SK-N-SH (cell line): ENCODE data around the gene AMACR. TPM values are rescaled to one million over a fixed set of nuclear protein-coding genes. Genes with fewer than 3 reads are reported as not detected.

Source experiments
- CTCF ChIA-PET: fragments of 300-600, 350-600 bp; formaldehyde crosslinking; extraction: SDS; loops from one replicate; lab custom pipeline; 2021; lab: Yijun Ruan, JAX
- POLR2A ChIA-PET: fragments of 350-600 bp; sonication (Branson Sonifier 250); formaldehyde crosslinking; extraction: SDS; loops from one replicate; lab custom pipeline; 2020; ENCODE audit warnings: antibody characterized with exemption, inconsistent platforms; lab: Yijun Ruan, JAX
- DNase-seq: peaks from one replicate; pipeline ENCODE4 v3.0.0; 2012
- H2AFZ ChIP-seq: fragments of 200-600 bp; sonication (generic); 2 replicates; pipeline ENCODE4 v1.8.1; 2016; ENCODE audit warnings: antibody characterized with exemption, mild to moderate bottlenecking, low read depth
- H3F3A ChIP-seq: fragments of 200-600 bp; sonication (generic); replicated peaks from 2 replicates; pipeline ENCODE3; 2016; ENCODE audit warnings: antibody characterized with exemption, mild to moderate bottlenecking; ENCODE audit not compliant: insufficient read depth
- H3K27ac ChIP-seq, 2 experiments: fragments of 200-500 bp in 1 of 2; fragments of 200-600 bp in 1 of 2; sonication (Bioruptor generic) in 1 of 2; sonication (generic), shearing (Covaris generic) in 1 of 2; 2 replicates each; pipeline versions ENCODE4 v1.5.1 to v1.6.1; 2014 to 2016; ENCODE audit warnings: low read depth in 2 of 2, inconsistent platforms in 1 of 2, low read length in 1 of 2, mild to moderate bottlenecking in 1 of 2, mixed read lengths in 1 of 2
- H3K27me3 ChIP-seq: fragments of 200-600 bp; sonication (generic), shearing (Covaris generic); 2 replicates; pipeline ENCODE4 v1.6.1; 2016; ENCODE audit warnings: mixed run types; ENCODE audit not compliant: insufficient read depth
- H3K36me3 ChIP-seq, 2 experiments: fragments of 200-500 bp in 1 of 2; fragments of 200-600 bp in 1 of 2; sonication (Bioruptor generic) in 1 of 2; sonication (generic) in 1 of 2; replicated peaks in 1 of 2; 2 replicates each; pipeline versions ENCODE3 to v1.5.1; 2014 to 2016; ENCODE audit warnings: low read length in 1 of 2, mild to moderate bottlenecking in 1 of 2; ENCODE audit not compliant: insufficient read depth in 2 of 2, control insufficient read depth in 1 of 2
- H3K4me1 ChIP-seq, 2 experiments: fragments of 200-500 bp in 1 of 2; fragments of 200-600 bp in 1 of 2; sonication (Bioruptor generic) in 1 of 2; sonication (generic), shearing (Covaris generic) in 1 of 2; 2 replicates each; pipeline versions ENCODE4 v1.5.1 to v1.6.1; 2014 to 2016; ENCODE audit warnings: low read depth in 1 of 2, low read length in 1 of 2, mixed run types in 1 of 2; ENCODE audit not compliant: insufficient read depth in 2 of 2, control insufficient read depth in 1 of 2
- H3K4me2 ChIP-seq: fragments of 200-600 bp; sonication (generic), shearing (Covaris generic); 2 replicates; pipeline ENCODE4 v1.6.1; 2017; ENCODE audit warnings: mixed run types
- H3K4me3 ChIP-seq, 2 experiments: fragments of 200-500 bp in 1 of 2; fragments of 200-600 bp in 1 of 2; sonication (Bioruptor generic) in 1 of 2; sonication (generic), shearing (Covaris generic) in 1 of 2; 2 replicates each; pipeline versions ENCODE4 v1.5.1 to v1.8.1; 2014 to 2016; ENCODE audit warnings: low read depth in 2 of 2, inconsistent platforms in 1 of 2, low read length in 1 of 2, mild to moderate bottlenecking in 1 of 2, mixed read lengths in 1 of 2, moderate library complexity in 1 of 2
- H3K79me2 ChIP-seq: fragments of 200-600 bp; sonication (generic); 2 replicates; pipeline ENCODE4 v1.8.1; 2017; ENCODE audit warnings: mild to moderate bottlenecking; ENCODE audit not compliant: insufficient read depth
- H3K9ac ChIP-seq: fragments of 200-600 bp; sonication (generic); 2 replicates; pipeline ENCODE4 v1.6.1; 2017; ENCODE audit warnings: mixed run types
- H3K9me2 ChIP-seq: fragments of 200-600 bp; sonication (generic); 2 replicates; pipeline ENCODE4 v1.6.1; 2017; ENCODE audit warnings: mixed run types
- H3K9me3 ChIP-seq: fragments of 200-600 bp; sonication (generic); 2 replicates; pipeline ENCODE4 v1.6.1; 2017; ENCODE audit warnings: mixed run types, mild to moderate bottlenecking, moderate library complexity
- H4K20me1 ChIP-seq: fragments of 200-600 bp; sonication (generic); 2 replicates; pipeline ENCODE4 v1.6.1; 2017; ENCODE audit warnings: mild to moderate bottlenecking, mixed run types; ENCODE audit not compliant: insufficient read depth
- CHD2 ChIP-seq: fragments of 150-350 bp; IDR thresholded peaks from 2 replicates; pipeline ENCODE4 v1.6.1; 2018; ENCODE audit warnings: low read length; ENCODE audit not compliant: partially characterized antibody
- ELF1 ChIP-seq: IDR thresholded peaks from 2 replicates; pipeline ENCODE4 v1.4.0; 2012
- FOSL2 ChIP-seq: IDR thresholded peaks from 2 replicates; pipeline ENCODE4 v1.4.0; 2012; ENCODE audit warnings: low read depth, mild to moderate bottlenecking, moderate library complexity, borderline replicate concordance
- FOXJ3 ChIP-seq: sonication (generic); formaldehyde crosslinking; IDR thresholded peaks from 2 replicates; pipeline ENCODE4 v1.5.1; 2020; ENCODE audit warnings: mild to moderate bottlenecking, missing genetic modification reagents
- GABPA ChIP-seq: IDR thresholded peaks from 2 replicates; pipeline ENCODE4 v1.4.0; 2012; ENCODE audit warnings: low read depth, mild to moderate bottlenecking
- GATA2 ChIP-seq: sonication (generic); formaldehyde crosslinking; IDR thresholded peaks from 2 replicates; pipeline ENCODE4 v1.5.0; 2020; ENCODE audit warnings: mild to moderate bottlenecking, missing genetic modification reagents
- MEF2A ChIP-seq: IDR thresholded peaks from 2 replicates; pipeline ENCODE4 v1.4.0; 2012; ENCODE audit warnings: low read depth, borderline replicate concordance
- MXI1 ChIP-seq: IDR thresholded peaks from 2 replicates; pipeline ENCODE4 v1.6.1; 2012; ENCODE audit warnings: mild to moderate bottlenecking, low read depth, low read length, improper control_type of control experiment
- NFIC ChIP-seq: IDR thresholded peaks from 2 replicates; pipeline ENCODE4 v1.4.0; 2012; ENCODE audit warnings: borderline replicate concordance
- POLR2AphosphoS5 ChIP-seq: IDR thresholded peaks from 2 replicates; pipeline ENCODE4 v1.6.1; 2012; ENCODE audit warnings: low read depth, low read length
- RAD21 ChIP-seq: IDR thresholded peaks from 2 replicates; pipeline ENCODE4 v1.6.1; 2012; ENCODE audit warnings: mild to moderate bottlenecking, low read length
- RCOR1 ChIP-seq: fragments of 150-350 bp; IDR thresholded peaks from 2 replicates; pipeline ENCODE4 v1.6.1; 2017; ENCODE audit warnings: antibody characterized with exemption, low read length
- RFX5 ChIP-seq: IDR thresholded peaks from 2 replicates; pipeline ENCODE4 v1.6.1; 2012; ENCODE audit warnings: mild to moderate bottlenecking, improper control_type of control experiment, low read length
- TAF1 ChIP-seq: IDR thresholded peaks from 2 replicates; pipeline ENCODE4 v1.6.1; 2012; ENCODE audit warnings: low read depth, mild to moderate bottlenecking, low read length, moderate library complexity, borderline replicate concordance
- USF2 ChIP-seq: fragments of 150-350 bp; IDR thresholded peaks from 2 replicates; pipeline ENCODE4 v1.6.1; 2017; ENCODE audit warnings: antibody characterized with exemption, low read length, low read depth, borderline replicate concordance
- YY1 ChIP-seq: IDR thresholded peaks from 2 replicates; pipeline ENCODE4 v1.4.0; 2012; ENCODE audit warnings: low read depth, mild to moderate bottlenecking
- WGBS: methylation state at CpG from one replicate; pipeline ENCODE4 v1.1.6; 2017; ENCODE audit warnings: low lambda C conversion rate; 5-methylcytosine and 5-hydroxymethylcytosine counted together
- polyA plus RNA-seq, 3 experiments: library from polyadenylated mRNA; depleted of rRNA; stranded (reverse); fragments of >200 nt; gene quantifications; 2 replicates each; pipeline ENCODE4 v1.2.3, GENCODE V29; 2012
- TF ChIP-seq, protein P1 (sequence below): IDR thresholded peaks from 2 replicates; pipeline ENCODE4 v1.4.0; 2012; ENCODE audit warnings: low read depth, borderline replicate concordance
- TF ChIP-seq, protein P2 (sequence below): IDR thresholded peaks from 2 replicates; pipeline ENCODE4 v1.4.0; 2012; ENCODE audit warnings: low read depth, borderline replicate concordance
- TF ChIP-seq, protein P3 (sequence below): IDR thresholded peaks from 2 replicates; pipeline ENCODE4; 2012

AMACR gene
- polyA plus RNA-seq, 1 of the 3 experiments (the other 2 are of a cell fraction) = 11.8 TPM

DNA sequence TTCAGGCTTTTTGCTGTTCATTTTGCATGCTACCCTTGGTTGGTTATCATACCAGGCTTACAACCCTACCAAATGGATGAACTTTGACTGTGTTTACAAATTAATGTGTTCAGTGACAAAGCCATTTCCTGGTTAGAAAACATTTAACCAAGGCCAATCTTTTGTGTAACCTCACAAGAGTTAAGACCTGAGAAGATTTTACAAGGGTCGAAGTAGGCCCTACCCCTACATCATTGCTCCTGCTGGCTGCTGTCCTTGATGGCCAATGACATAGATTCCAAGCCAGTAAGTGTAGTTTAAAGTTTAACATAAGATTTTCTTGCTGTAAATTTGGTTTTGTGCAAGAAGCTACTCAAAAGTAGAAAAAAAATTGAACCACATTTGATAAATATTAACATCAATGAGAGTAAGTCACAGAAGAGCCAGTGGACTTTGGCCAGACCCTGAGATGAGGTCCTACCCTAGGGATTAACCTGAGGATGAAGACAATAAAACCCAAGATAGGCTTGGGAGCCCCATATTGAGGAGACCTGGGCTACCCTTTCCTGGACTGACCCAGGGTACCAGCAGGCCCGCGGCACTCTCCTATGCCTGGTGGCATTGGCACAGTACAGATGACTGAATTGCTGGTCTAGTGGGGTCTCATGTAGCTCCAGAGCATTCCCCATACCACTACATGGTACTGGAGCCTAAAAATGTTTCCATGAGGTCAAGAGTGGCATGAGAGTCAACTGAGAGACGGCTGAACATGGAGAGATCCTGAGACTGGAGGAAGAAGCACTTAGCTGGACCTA lies 26.9 kb upstream of the AMACR start:
- Histone ChIP-seq H3K4me1 (no peaks in the 10 kb centered on the region), H3K27me3 (no peaks in the 10 kb centered on the region), H3K9ac (no peak overlapping the region), H2AFZ (no peak overlapping the region), H3K9me3 (no peaks in the 10 kb centered on the region), H3K79me2 (no peaks in the 10 kb centered on the region), H3K4me2 (no peak overlapping the region), H4K20me1 (no peaks in the 10 kb centered on the region), H3F3A (peaks cover 4% of the 10 kb centered on the region), H3K9me2 (no peaks in the 10 kb centered on the region), H3K4me3 (no peak overlapping the region), H3K27ac (no peak overlapping the region), H3K36me3 (peaks cover 0 to 3% of the 10 kb centered on the region in 2 experiments)
- TF ChIP-seq MXI1 (no peak), GABPA (no peak), GATA2 (CRISPR knock-in tag) (no peak), YY1 (no peak), CHD2 (no peak), RCOR1 (no peak), NFIC (no peak), FOSL2 (no peak), POLR2AphosphoS5 (no peak), USF2 (no peak), RAD21 (no peak), FOXJ3 (no peak), TAF1 (no peak), RFX5 (no peak), MEF2A (no peak), ELF1 (no peak)
- TF ChIP-seq, protein P1, sequence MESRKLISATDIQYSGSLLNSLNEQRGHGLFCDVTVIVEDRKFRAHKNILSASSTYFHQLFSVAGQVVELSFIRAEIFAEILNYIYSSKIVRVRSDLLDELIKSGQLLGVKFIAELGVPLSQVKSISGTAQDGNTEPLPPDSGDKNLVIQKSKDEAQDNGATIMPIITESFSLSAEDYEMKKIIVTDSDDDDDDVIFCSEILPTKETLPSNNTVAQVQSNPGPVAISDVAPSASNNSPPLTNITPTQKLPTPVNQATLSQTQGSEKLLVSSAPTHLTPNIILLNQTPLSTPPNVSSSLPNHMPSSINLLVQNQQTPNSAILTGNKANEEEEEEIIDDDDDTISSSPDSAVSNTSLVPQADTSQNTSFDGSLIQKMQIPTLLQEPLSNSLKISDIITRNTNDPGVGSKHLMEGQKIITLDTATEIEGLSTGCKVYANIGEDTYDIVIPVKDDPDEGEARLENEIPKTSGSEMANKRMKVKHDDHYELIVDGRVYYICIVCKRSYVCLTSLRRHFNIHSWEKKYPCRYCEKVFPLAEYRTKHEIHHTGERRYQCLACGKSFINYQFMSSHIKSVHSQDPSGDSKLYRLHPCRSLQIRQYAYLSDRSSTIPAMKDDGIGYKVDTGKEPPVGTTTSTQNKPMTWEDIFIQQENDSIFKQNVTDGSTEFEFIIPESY = no peak
- TF ChIP-seq, protein P2, sequence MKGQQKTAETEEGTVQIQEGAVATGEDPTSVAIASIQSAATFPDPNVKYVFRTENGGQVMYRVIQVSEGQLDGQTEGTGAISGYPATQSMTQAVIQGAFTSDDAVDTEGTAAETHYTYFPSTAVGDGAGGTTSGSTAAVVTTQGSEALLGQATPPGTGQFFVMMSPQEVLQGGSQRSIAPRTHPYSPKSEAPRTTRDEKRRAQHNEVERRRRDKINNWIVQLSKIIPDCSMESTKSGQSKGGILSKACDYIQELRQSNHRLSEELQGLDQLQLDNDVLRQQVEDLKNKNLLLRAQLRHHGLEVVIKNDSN = no peak
- TF ChIP-seq, protein P3, sequence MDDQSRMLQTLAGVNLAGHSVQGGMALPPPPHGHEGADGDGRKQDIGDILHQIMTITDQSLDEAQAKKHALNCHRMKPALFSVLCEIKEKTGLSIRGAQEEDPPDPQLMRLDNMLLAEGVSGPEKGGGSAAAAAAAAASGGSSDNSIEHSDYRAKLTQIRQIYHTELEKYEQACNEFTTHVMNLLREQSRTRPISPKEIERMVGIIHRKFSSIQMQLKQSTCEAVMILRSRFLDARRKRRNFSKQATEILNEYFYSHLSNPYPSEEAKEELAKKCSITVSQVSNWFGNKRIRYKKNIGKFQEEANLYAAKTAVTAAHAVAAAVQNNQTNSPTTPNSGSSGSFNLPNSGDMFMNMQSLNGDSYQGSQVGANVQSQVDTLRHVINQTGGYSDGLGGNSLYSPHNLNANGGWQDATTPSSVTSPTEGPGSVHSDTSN = no peak
- ChIA-PET CTCF (no interaction called here), POLR2A (no interaction called here)
- 90% methylated on average over 4 of the region's 4 CpGs for WGBS
- no peak for DNase-seq
